Suprapubic skin (tissue), 4 donors: Measurements from ENCODE around the gene SMG9.

ENCODE experiments used
- EP300 ChIP-seq: sonication (generic); formaldehyde crosslinking; IDR thresholded peaks from one replicate; pipeline ENCODE4 v1.6.1; 2017; ENCODE audit warnings: antibody characterized with exemption
- POLR2A ChIP-seq, 2 donors: fragments of 450-650 bp; IDR thresholded peaks; one replicate each; pipeline ENCODE4 v1.6.1; 2017; ENCODE audit warnings: antibody characterized with exemption in 2 of 2, mild to moderate bottlenecking in 2 of 2, moderate library complexity in 2 of 2
- POLR2AphosphoS5 ChIP-seq, 3 donors: sonication (generic); formaldehyde crosslinking; IDR thresholded peaks; one replicate each; pipeline ENCODE4 v1.6.1; 2017; ENCODE audit warnings: antibody characterized with exemption in 3 of 3
- TF ChIP-seq, protein P1 (sequence below), 2 donors: fragments of 200-600 bp in 1 of 2; fragments of 450-650 bp in 1 of 2; sonication (generic) in 1 of 2; IDR thresholded peaks; one replicate each; pipeline ENCODE4 v1.5.1; 2016 to 2019; ENCODE audit warnings: antibody characterized with exemption in 2 of 2, mild to moderate bottlenecking in 1 of 2, moderate library complexity in 1 of 2

DNA sequence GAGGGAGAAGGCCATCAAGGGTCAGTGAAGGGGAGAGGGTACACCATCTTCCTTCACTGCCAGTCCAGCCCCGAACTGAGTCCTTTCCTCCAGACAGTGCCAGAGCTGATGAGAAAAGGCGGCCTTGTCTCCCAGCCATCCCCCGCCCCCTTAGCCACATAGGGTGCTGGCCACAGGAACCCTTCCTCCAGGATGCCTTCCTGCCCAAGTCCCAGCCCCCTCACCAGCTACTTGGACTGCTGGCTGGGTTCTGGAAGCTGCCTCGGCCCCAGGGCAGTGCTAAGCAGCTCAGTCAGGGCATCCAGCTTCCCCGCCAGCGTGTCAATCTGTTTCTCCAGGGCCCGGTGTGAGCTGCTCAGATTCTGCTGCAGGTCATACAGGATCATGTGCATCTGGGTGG lies 12.6 kb upstream of the SMG9 start:
- TF ChIP-seq EP300 = no peak
- TF ChIP-seq, protein P1, sequence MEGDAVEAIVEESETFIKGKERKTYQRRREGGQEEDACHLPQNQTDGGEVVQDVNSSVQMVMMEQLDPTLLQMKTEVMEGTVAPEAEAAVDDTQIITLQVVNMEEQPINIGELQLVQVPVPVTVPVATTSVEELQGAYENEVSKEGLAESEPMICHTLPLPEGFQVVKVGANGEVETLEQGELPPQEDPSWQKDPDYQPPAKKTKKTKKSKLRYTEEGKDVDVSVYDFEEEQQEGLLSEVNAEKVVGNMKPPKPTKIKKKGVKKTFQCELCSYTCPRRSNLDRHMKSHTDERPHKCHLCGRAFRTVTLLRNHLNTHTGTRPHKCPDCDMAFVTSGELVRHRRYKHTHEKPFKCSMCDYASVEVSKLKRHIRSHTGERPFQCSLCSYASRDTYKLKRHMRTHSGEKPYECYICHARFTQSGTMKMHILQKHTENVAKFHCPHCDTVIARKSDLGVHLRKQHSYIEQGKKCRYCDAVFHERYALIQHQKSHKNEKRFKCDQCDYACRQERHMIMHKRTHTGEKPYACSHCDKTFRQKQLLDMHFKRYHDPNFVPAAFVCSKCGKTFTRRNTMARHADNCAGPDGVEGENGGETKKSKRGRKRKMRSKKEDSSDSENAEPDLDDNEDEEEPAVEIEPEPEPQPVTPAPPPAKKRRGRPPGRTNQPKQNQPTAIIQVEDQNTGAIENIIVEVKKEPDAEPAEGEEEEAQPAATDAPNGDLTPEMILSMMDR (IDR thresholded peaks at IDR 0.05) = no peak
- no peak for TF ChIP-seq POLR2A (IDR thresholded peaks at IDR 0.05)
- TF ChIP-seq POLR2AphosphoS5 (IDR thresholded peaks at IDR 0.05) = no peak
